ENCODE data around the gene ZCCHC7. TPM values are rescaled to one million over a fixed set of nuclear protein-coding genes. Genes with fewer than 3 reads are reported as not detected.
"Not testable (repeated sequence)": the region's sequence is repeated elsewhere in the genome, so short reads cannot be mapped to it uniquely, and the experiment has no call there.

The ZCCHC7 gene
- total and polyA plus RNA-seq, 10 of the 15 experiments (the other 5 are each of a cell fraction or from before 2014, with no cell fraction given), result 42.9 to 178 (median 53.3) TPM

GRCh38 chr9:37074790-37075189, 45.6 kb upstream of the ZCCHC7 start:
- intact Hi-C loops (cut with micrococcal nuclease; ENCODE audit: unreplicated experiment), result loop anchor here (5.0 kb wide), 1 partner anchor 118 kb away; no protein-coding TSS in a partner anchor

DNA sequence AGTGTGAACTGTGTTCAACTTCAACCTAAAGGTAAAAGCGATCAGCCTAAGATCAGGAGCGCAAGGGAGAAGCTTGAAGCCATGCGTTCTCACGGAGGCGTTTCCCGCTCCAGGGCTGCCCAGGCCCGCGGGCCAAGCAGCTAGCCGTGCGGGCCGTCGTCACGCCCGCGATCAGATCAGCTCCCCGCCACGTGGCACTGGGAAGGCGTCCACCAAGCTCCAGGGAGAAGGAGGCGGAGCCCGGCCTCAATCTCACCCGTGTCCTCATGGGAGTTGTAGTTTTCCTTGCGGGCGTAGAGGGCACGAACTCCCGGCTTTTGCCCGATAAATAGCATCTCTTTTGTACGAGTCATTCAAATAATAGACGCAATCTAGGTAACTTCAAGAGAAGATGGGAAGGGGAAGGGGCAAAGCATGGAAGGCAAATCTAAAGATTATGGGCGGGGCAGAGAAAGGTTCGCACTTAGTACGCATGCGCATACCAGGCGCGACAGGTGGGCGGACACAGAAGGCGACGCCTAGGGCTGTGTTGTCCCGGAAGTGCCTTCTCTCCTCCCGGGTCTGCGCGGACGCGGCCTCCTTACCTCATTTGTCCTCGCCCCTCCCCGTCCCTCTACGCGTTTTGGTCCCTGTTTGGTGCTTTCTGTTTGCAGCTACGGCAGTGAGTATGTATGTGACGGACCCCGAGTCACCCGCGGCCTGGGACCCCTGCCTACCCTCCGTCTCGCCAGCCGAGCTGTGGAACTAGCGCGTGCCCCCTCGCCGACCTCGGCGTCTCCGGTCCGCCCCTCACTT, 40.8 kb upstream of the ZCCHC7 start:
- ChIA-PET CTCF (interaction anchor here (0.5 to 2.8 kb wide), 10 partner anchors 10 to 250 kb away, joined by 3 to 11 read pairs (median 4); partner anchors contain the start of gene ZCCHC7), RAD21 (ENCODE audit: unreplicated experiment) (interaction anchor here (0.7 to 9.1 kb wide), 13 partner anchors 42 to 303 kb away, joined by 3 to 64 read pairs (median 4); partner anchors contain the start of gene ZCCHC7), POLR2A (interaction anchor here (0.5 to 3.0 kb wide), 16 partner anchors 10 to 330 kb away, joined by 3 to 14 read pairs (median 3); partner anchors contain the start of gene ZCCHC7), SMC1A (ENCODE audit: uncharacterized antibody, unreplicated experiment) (interaction anchor here (0.9 to 6.1 kb wide), 11 partner anchors 15 to 250 kb away, joined by 3 to 31 read pairs (median 4); partner anchors contain the start of gene ZCCHC7)
- peak; percentile 93 for ATAC-seq
- H3K79me2 ChIP-seq (ENCODE audit: control insufficient read depth, insufficient read depth, low read length), result peaks cover 49% of the 10 kb centered on the region
- H3K36me3 ChIP-seq (ENCODE audit: control insufficient read depth in 2 of 2, insufficient read depth in 2 of 2, low read length in 1 of 2), result no peaks in the 10 kb centered on the region
- peak overlapping the region; percentile 81 for H3K9ac ChIP-seq (ENCODE audit: control insufficient read depth, insufficient read depth, low read length)
- in situ Hi-C loops (cut with MboI), result no loop called here
- peak overlapping the region; percentile 87 for H3K27ac ChIP-seq (ENCODE audit: control insufficient read depth, insufficient read depth)
- H2AFZ ChIP-seq (ENCODE audit: control insufficient read depth, low read depth, low read length), result peak overlapping the region; percentile 93
- FAIRE-seq, result peak; percentile 90
- 5% methylated on average over 63 of the region's 63 CpGs for WGBS (ENCODE audit: insufficient coverage, insufficient replicate concordance, low lambda C conversion rate, missing lambda C conversion rate)
- no peaks in the 10 kb centered on the region for H4K20me1 ChIP-seq (ENCODE audit: control insufficient read depth, insufficient read depth)
- peak overlapping the region; percentile 63 for H3K4me2 ChIP-seq (ENCODE audit: control insufficient read depth, insufficient read depth)
- H3K4me1 ChIP-seq (ENCODE audit: control insufficient read depth, insufficient read depth, low read length), result peaks cover 20% of the 10 kb centered on the region
- no peaks in the 10 kb centered on the region for H3K9me3 ChIP-seq (replicated peaks; ENCODE audit: control insufficient read depth, insufficient read depth, low read length)
- intact Hi-C loops (cut with micrococcal nuclease; ENCODE audit: unreplicated experiment), result loop anchor here (2.0 to 5.0 kb wide), 4 partner anchors 43 to 223 kb away; partner anchors contain the start of genes PAX5 and ZCCHC7
- peak overlapping the region; percentile 84 for H3K4me3 ChIP-seq
- H3K27me3 ChIP-seq (replicated peaks in 1 of 2; ENCODE audit: control insufficient read depth in 2 of 2, insufficient read depth in 2 of 2, low read length in 1 of 2), result no peaks in the 10 kb centered on the region
- DNase-seq (ENCODE audit: low read depth, low spot score), result peak; percentile 93
- TSS peak; percentile 98 for BruUV-seq (replicated peaks)
- TF ChIP-seq IKZF2 (IDR thresholded peaks at IDR 0.05) (peak; percentile 37 to 54; a peak in 3 of 4 replicates), MXI1 (IDR thresholded peaks at IDR 0.05; ENCODE audit: low read depth, low read length) (peak; percentile 98), SMARCA5 (IDR thresholded peaks at IDR 0.05) (no peak), PAX5 (IDR thresholded peaks at IDR 0.05; ENCODE audit: borderline replicate concordance, low read depth, low read length) (peak; percentile 63; the same call in 1 of the 2 replicates), RAD51 (IDR thresholded peaks at IDR 0.05) (peak; percentile 71), ELK1 (IDR thresholded peaks at IDR 0.05; ENCODE audit: low read depth, low read length) (peak; percentile 73), NBN (IDR thresholded peaks at IDR 0.05) (0 out of 2 replicates have a peak, but pooled peaks have one; percentile 38), POLR2AphosphoS5 (IDR thresholded peaks at IDR 0.05; ENCODE audit: low read length) (peak; percentile 93), NRF1 (conservative IDR thresholded peaks at IDR 0.05; ENCODE audit: low read depth, low read length) (peak; percentile 34; the same call in 1 of the 2 replicates), GABPA (IDR thresholded peaks at IDR 0.05; ENCODE audit: low read depth) (peak; percentile 58), NR2C1 (IDR thresholded peaks at IDR 0.05) (peak; percentile 75), RELA (IDR thresholded peaks at IDR 0.05; ENCODE audit: borderline replicate concordance, partially characterized antibody) (peak; percentile 10)

More at GRCh38 chr9:37074790-37075189, 45.6 kb upstream of the ZCCHC7 start:
- H3K79me2 ChIP-seq (ENCODE audit: control insufficient read depth, insufficient read depth, low read length); H4K20me1 ChIP-seq (ENCODE audit: control insufficient read depth, insufficient read depth); H3K27me3 ChIP-seq (replicated peaks in 1 of 2; ENCODE audit: control insufficient read depth in 2 of 2, insufficient read depth in 2 of 2, low read length in 1 of 2); in situ Hi-C loops (cut with MboI); BruUV-seq (replicated peaks); CTCF ChIA-PET; H3K36me3 ChIP-seq (ENCODE audit: control insufficient read depth in 2 of 2, insufficient read depth in 2 of 2, low read length in 1 of 2); H3K4me3 ChIP-seq; DNase-seq (ENCODE audit: low read depth, low spot score); H3K9me3 ChIP-seq (replicated peaks; ENCODE audit: control insufficient read depth, insufficient read depth, low read length); H3K9ac ChIP-seq (ENCODE audit: control insufficient read depth, insufficient read depth, low read length): not testable (repeated sequence)
- 3% methylated on average over 4 of the region's 4 CpGs for WGBS (ENCODE audit: insufficient coverage, insufficient replicate concordance, low lambda C conversion rate, missing lambda C conversion rate)
- FAIRE-seq (peak; percentile 47), ATAC-seq (peak; percentile 42)
- ChIA-PET RAD21 (ENCODE audit: unreplicated experiment) (interaction anchor here (1.9 kb wide), 1 partner anchor 38 kb away, joined by 5 read pairs; no protein-coding TSS in a partner anchor), SMC1A (ENCODE audit: uncharacterized antibody, unreplicated experiment) (interaction anchor here (0.7 to 2.0 kb wide), 2 partner anchors 37 to 43 kb away, joined by 3 to 8 read pairs; no protein-coding TSS in a partner anchor), POLR2A (interaction anchor here (0.9 kb wide), 1 partner anchor 33 kb away, joined by 3 read pairs; no protein-coding TSS in a partner anchor)
- peak overlapping the region; percentile 70 for H2AFZ ChIP-seq (ENCODE audit: control insufficient read depth, low read depth, low read length)
- H3K27ac ChIP-seq (ENCODE audit: control insufficient read depth, insufficient read depth), result peak overlapping the region; percentile 70
- TF ChIP-seq MEF2B (IDR thresholded peaks at IDR 0.05; ENCODE audit: partially characterized antibody, poor library complexity, severe bottlenecking) (peak; percentile 13), ATF7 (IDR thresholded peaks at IDR 0.05; ENCODE audit: low read depth) (0 out of 2 replicates have a peak, but pooled peaks have one; percentile 16)
- peak overlapping the region; percentile 56 for H3K4me2 ChIP-seq (ENCODE audit: control insufficient read depth, insufficient read depth)
- H3K4me1 ChIP-seq (ENCODE audit: control insufficient read depth, insufficient read depth, low read length), result peaks cover 13% of the 10 kb centered on the region

Measured in GM12878 (cell line).